Muscle of back (tissue), 13 donors: ENCODE data around the gene VHLL. TPM values are rescaled to one million over a fixed set of nuclear protein-coding genes. Genes with fewer than 3 reads are reported as not detected.
"Not testable (repeated sequence)": the region's sequence is repeated elsewhere in the genome, so short reads cannot be mapped to it uniquely, and the experiment has no call there.

Source experiments
- DNase-seq, 3 donors: peaks; one replicate each; pipeline versions ENCODE4 v3.0.0 to v3.0.0-alpha.2; 2013
- long read RNA-seq, 9 donors: transcript quantifications; one replicate each; lab custom pipeline, GENCODE V29; 2026
- polyA plus RNA-seq, 10 donors: library from polyadenylated mRNA; unstranded; fragments of 120-200 nt; gene quantifications; one replicate each; pipeline ENCODE4 v1.2.1, GENCODE V29; 2013; ENCODE audit not compliant: insufficient read length in 10 of 10

VHLL gene
- not detected for polyA plus RNA-seq
- long read RNA-seq, donor 1, result 0 reads
- long read RNA-seq, donor 2, result 0 reads
- long read RNA-seq, donor 3, result 0 reads
- long read RNA-seq, donor 4, result 0 reads
- long read RNA-seq, donor 5, result 0 reads
- long read RNA-seq, donor 6, result 0 reads
- long read RNA-seq, donor 7, result 0 reads
- long read RNA-seq, donor 8, result 0 reads
- long read RNA-seq, donor 9, result 0 reads

DNA sequence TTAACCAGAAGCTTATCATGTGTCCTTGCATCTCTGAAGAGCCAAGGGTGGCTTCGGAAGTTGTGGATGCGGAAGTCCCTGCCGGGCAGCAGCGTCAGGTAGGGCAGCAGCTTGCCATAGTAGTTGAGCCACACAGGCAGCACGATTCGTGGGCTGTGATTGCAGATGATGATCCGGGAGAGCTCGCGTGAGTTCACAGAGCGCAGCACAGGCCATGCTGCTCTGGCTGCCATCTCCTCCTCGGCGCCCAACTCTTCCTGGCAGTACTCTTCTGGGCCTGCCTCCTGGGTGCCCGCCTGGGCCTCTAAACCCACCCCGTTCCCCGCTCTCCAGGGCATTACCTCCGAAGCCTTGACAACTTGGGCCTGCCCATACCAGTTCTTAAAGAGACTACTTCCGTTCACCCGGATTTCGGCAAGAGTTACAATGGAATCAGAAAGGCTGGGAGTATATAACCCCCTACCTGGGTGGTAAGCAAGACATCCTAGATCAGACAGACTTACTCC, at the start of gene VHLL:
TSS of gene VHLL (minus strand) at position 456 of the 506 bp plus-strand sequence. CDS start at position 338, 118 bp downstream.
- no peak for DNase-seq

DNA sequence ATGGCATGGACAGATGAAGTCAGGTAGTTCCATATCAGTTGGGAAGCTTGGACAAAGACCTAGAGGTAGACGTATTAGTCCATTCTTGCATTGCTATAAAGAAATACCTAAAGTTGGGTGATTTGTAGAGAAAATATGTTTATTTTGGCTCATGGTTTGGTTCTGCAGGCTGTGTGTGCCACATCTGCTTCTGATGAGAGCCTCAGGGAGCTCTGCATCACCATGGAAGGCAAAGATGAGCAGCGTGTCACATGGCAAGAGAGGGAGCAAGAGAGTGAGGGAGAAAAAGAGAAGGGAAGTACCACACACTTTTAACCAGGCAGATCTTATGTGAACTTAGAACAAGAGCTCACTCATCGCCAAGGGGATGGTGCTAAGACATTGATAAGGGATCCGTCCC, 48.2 kb upstream of the VHLL start:
- DNase-seq, result peak in 1 of 3 donors; percentile 54

DNA sequence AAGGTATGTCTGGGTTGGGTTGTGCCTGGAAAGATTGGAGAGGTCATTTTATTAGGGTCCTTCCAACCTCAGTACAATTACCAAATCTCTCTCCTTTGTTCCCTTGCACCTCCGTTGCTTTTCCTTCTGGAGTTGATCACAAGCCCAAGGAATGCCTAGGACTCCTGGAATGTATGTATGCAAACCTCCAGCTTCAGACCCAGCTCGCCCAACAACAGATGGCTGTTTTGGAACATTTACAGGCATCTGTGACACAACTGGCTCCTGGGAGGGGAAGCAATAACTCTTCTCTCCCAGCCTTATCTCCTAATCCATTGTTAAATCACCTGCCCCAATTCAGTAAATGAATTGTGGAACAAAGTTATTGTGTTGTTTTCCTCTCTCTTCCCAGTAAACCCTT, 47.5 kb upstream of the VHLL start:
- DNase-seq, result peak in 1 of 3 donors; percentile 24

DNA sequence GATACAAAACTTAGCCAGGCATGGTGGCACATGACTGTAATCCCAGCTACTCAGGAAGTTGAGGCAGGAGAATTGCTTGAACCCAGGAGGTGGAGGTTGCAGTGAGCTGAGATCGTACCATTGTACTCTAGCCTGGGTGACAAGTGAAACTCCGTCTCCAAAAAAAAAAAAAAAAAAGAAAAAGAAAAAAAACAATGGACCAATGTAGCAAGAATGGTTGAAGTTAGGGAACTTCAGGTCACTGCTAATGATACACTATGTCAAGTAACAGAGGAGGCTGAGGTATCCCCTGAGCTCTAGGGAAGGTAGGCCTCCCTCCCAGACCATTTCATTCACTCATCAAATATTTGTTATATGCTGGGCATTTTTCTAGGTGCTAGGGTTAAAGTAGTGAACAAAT, 46.9 kb upstream of the VHLL start:
- DNase-seq, result not testable (repeated sequence)

DNA sequence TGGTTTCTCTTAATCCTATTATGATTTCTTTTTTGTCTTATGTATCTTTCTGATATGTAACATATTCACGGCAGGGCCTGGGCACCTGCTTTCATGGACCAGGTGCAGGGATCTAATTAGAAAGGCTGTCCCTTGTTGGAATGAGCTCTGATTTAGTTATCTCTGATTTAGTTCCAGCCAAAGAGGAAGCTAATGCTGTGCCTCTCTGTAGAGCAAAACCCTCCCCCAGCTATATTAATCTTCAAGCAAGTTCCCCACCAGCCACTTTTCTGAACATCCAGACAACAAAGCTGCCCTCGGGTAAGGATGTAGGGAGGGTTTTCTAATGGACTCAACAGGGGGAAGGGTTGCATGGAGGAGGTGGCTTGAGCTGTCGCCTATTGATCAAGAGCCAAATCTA, 45.3 kb upstream of the VHLL start:
- no peak for DNase-seq

DNA sequence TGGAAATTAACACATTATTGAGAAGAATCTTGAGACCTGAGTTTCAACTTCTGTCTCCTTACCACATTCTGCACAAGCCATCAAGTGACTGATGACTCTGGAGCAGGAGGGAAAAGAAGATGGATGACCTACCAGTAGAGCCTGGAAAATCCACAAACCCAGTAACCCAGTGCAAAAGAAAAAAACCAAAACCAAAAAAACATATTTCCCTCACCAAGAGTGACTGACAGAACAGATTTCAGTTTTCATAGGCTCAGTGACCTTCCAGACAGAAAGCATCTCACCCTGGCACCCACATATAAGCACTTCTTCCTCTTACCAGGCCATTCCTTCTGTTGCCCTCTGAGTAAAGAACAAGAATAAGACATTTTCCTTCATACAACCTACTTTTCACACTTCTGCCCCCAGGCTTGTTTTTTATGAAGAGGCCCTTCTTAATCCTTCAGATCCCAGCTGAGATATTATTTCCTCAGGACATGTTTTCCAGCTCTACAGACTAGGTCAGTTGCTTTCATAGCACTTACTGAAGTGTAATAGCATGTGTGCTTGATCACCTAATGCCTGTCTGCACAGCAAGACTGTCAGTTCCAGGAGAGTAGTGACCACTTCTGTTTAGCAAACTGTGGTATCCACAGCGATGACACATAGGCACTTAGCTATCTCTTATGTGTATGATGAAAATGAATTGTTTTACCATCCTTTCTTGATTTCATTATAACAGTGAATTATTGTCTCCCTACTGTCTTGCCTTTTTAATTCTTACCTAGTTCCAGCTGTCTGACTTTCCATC, 43.3 kb upstream of the VHLL start:
- DNase-seq, result no peak

DNA sequence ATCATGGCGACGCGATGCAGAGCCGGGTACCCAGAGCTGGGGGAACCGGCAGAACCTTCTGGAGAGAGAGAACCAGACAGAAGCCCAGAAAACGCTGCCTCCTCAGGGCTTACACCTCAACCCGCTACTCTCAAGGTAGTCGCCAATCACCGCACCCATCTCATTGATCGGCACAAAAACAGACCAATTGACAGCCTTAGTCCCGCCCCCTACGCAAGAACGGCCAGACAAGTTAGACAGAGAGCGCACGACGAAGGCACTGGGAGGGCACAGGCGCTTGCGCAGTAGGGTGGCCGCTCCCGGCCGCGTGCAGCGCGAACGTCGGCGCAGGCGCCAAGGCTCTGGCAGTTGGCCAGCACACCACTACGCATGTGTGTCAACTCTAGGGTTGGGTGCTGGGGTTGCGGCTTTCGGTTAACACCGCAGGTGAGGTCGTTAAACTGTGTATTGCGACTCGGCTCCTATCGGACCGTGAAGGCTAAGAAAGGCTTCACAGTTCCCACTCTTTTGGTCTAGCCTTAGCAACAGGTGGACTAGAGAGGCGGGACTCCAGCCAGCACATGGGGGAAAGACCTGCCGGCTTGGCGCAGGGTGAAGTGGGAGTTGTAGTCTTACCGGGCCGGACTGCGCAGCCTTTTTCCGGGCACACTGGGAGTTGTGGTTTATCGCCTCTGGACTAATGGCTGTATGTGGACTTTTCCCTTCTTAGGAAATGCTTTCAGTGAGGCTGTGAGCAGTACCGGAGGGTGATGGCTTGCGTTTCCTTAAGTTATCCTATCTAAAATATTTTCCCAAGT, 39.3 kb upstream of the VHLL start, which contains the start of the genes CCT3 and TSACC:
TSS of gene CCT3 (minus strand) at position 113 of the 797 bp plus-strand sequence. CDS start at position 5, 108 bp downstream.
TSS of gene TSACC (plus strand) at position 347 of the 797 bp plus-strand sequence. CDS start 1,232 bp downstream, outside the sequence.
- DNase-seq, result peak; percentile 100

DNA sequence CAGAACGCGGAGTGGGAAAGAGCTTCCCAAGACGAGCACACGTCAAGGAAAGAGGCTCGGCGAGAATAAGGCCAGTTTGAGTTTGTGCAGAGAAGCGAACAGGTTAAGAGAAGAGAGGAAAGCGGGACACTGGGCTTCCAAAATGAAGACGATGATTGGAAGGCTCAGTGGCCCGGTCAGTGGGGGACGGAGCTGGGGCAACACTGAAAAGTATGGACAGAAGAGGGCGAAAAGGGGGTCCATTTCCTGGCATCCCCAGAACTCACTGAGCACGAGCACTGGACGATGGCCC, 38.7 kb upstream of the VHLL start:
- DNase-seq, result no peak

DNA sequence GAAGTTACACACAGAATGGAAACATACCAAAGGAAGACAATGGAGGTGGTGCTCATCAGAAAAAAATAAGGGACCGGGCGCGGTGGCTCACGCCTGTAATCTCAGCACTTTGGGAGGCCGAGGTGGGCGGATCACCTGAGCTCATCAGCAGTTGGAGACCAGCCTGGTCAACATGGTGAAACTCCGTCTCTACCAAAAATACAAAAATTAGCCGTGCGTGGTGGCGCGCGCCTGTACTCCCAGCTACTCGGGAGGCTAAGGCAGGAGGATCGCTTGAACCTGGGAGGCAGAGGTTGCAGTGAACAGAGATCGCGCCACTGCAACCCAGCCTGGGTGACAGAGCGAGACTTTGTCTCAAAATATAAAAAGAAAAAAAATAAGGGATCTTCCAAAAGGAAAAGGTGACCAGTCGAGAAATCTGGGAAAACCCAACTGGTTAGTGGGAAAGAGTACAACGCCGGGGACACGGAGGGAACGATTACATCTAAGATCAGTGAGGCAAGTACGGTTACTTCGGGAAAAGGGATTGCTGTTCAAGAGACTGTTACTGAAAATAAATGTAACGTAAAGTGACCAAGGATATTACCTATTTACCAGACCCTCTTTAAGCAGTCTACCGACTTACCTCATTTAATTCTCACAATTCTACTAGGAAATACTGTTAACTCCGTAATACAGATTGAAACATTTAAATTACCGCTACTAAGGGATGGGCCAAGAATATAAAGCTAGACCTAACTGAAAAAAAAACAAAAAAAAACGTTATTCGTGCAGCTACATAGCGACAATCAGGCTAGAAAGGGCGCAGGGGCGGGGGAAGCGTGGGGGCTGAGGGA, 38.2 kb upstream of the VHLL start:
- DNase-seq, result no peak

DNA sequence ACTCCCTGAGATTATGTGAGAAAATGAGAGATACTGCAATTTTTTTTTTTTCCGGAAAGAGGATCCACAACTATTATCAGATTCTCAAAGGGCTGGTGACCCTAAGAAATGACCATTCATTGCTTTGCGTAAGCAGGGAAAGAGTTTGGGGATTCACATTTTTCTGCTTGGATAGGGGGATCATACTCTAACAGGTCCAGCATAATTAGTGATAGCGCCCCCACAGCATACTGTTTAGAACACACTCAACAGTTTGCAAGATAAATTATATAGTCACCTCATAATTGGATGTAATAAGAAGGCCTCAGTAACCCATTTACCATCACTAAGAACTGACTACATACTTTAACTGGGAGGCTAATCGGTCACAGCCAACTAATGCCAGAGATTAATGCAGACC, 37.1 kb upstream of the VHLL start:
- DNase-seq, result no peak

DNA sequence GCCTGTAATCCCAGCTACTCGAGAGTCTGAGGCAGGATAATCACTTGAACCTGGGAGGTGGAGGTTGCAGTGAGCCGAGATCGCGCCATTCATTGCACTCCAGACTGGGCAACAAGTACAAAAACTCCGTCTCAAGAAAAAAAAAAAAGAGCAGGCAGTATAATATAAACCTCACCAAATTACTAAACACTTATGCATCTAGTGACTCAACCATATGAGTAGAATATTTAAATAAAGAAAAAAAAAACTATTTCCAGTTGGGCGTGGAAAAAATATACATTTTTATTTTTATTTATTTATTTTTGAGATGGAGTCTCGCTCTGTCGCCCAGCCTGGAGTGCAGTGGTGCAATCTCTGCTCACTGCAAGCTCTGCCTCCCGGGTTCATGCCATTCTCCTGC, 24.1 kb upstream of the VHLL start:
- not testable (repeated sequence) for DNase-seq

DNA sequence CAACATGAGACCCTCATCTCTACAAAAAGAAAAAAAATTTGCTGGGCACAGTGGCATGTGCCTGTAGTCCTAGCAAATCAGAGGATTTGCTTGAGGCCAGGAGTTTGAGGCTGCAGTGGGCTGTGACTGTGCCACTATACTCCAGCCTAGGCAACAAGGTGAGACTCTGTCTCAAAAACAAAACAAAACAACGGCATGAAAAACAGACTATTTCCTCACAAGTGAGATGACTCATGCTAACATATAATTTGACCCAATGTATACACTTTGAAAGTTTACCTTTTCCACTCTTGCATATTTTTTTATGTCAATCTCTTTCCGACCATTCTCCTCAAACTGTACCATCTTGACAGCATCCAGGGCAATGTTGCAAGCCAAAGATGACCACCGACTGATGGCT, 21.5 kb upstream of the VHLL start:
- DNase-seq, result no peak

DNA sequence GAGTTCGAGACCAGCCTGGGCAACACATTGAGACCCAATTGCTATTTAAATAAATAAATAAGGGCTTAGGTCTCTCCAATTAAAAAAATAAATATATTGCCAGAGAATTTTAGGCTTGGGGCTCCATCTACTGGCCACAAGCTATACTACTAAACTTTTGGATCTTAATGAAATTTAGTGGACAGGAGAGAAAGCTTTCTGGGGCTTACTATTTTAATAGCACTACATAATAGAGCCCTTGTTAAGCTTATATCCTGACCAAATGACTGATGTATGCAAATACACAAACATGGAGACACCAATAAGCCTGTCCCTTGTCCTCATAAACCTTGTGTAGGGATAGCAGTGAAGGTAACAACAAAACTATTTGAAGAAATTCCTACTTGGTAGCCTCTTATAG, 20.6 kb upstream of the VHLL start:
- DNase-seq, result peak in 2 of 3 donors; percentile 9 to 45

DNA sequence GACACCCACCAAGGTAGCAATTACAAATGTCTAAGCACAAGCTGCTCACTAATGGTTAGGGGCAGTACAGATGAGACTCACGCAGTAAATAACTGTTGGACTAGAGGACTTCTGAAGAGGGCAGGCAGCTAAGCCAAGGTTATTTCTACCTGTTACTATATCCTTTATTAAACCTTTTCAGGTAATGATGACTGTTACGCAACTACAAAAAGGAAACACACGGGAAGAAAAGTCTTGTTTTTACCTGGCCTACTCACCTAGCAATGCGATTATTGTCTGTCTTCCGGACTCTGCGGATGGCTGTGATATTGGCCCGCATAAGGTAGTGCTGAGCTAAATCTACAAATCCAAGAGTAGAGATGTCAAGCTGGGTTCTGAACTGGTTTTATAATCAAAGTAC, 17.8 kb upstream of the VHLL start:
- no peak for DNase-seq

DNA sequence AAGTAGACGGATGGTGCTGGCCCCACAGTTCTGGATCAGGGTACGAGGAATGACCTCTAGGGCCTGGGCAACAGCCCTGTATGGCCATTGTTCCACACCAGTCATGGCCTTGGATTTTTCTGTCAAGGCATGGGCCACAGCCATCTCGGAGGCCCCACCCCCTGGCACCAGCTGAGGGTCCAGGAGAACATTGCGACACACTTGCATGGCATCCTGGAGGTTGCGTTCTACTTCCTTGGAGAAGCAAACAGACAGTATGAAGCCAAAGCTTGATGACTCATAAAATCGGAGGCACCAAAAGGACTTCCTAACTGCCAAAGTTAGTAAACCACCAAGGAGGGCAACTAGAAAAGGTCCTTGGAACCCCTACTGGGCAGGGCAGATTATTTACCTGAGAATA, 11.9 kb upstream of the VHLL start:
- no peak for DNase-seq

DNA sequence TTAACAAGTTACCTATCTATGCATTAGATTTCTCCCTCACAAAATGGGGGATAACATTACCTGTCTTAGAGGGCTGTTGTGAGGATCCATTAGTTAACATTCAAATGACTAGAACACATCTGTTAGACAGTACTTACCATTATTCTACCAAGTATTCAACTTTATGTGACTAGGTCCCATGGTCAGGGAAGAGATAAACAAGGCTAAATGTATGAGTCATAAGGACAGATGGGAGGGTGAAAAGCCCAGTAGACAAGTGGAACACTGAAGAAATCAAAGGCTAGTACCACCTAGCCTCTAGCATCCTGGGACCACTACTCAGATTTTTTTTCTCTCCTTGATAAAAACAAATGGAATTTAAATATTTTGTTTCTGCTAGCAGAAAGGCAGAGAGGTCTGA, 9.0 kb upstream of the VHLL start:
- no peak for DNase-seq

DNA sequence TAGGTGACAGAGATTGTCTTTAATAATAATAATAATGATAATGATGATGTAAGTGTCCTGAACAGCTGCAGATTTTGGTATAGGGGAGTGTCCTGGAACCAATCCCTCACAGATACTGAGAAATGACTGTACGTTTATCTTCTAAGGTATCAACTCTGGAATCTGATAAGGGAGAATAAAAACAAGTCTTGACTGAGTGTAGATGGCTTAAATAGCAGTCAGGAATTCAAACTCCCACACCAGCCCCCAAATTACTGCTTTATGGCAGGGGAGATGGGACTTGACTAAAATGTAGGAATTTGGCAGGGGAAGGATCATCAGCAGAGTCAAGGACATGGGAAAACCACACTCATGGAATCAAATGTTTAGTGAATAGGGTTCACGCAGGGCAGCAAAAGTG, 6.1 kb upstream of the VHLL start:
- no peak for DNase-seq

DNA sequence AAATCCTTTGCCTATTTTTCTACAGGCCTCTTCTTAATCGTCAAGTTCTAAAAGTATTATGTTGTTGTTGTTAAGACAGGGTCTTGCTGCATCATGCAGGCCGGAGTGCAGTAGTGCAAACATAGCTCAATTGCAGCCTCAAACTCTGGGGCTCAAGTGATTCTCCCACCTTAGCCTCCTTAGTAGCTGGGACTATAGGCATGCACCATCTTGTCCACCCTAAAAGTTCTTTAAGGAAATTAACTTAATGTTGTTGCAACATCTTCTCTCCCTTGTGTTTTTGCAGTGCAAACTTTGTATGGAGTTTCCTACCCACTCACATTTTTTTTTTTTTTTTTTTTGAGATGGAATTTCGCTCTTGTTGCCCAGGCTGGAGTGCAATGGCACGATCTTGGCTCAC, 4.1 kb upstream of the VHLL start:
- no peak for DNase-seq

DNA sequence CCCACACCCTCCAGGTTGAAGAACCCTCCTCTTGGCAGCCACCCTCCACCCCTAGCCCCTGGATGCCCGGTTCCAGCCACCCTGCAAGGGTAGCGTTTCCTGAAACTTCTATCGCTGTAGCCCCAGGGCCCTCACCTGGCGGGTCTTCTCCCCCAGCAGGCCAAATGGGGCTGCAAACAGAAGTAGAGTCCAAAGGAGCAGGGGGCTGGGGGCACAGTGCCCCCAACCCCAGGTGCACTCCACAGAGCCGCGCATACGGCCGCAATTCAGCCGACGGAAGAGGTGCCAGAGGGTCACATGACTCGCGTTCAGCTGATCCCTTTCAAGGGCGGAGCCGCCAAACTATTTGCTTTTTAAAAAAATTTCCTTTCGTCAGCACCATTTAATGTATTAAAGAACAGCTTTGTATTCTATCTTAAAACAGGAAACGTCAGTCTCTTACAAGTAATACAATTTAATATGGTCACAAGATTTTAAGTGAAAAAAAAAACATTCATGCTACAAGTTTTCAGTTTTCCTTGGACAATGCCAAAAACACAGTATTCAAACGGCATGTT, 3.6 kb downstream of the VHLL start, which contains the start of gene GLMP:
TSS of gene GLMP (minus strand) at position 289 of the 557 bp plus-strand sequence. CDS start at position 255, 34 bp downstream.
- DNase-seq, result peak; percentile 69 to 90 (median 82)

DNA sequence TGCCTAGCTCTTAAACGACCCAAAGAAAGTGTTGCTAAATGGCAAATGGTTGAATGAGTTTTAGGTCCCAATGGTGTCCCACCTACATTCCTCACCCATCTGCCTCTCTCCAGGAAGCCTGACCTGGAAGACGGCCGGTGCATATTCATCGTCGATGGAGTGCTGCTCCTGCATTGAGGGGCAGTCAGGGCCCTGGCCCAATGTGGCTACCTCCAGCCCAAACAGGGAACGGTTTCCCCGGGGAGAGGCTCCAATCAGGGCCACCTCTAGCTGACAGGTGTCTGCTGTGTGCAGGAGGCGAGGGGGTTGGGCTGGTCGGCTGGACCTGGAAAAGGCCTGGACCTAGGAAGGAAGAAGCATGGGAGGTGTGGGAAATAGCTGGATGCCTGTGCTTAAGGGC, 5.2 kb downstream of the VHLL start:
- DNase-seq, result no peak

DNA sequence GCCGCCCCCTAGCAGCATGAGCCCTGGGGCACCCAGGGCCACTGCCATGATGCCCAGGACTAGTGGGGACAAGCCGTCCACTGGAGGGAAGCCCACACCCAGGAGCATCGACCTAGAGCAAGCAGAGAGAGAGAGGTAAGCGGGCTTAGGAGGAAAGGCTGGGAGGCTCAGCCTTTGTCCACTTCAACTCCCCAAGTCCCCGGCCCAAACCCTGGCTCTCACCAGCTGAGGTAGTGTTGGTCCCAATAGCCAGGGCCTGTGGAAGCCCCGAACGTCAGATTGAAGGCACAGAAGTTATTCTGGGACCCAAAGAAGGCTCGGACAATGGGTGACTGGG, 6.0 kb downstream of the VHLL start:
- DNase-seq, result no peak
